IMR-90 (cell line): Measurements from ENCODE around the gene ANKRD27. TPM values are rescaled to one million over a fixed set of nuclear protein-coding genes. Genes with fewer than 3 reads are reported as not detected.

ENCODE experiments used
- ATAC-seq: fragments of 200-7000 bp; cut with Tn5 transposase; 2 replicates; pipeline ENCODE4 v1.9.1; 2020; ENCODE audit warnings: low read depth, mild to moderate bottlenecking, moderate library complexity
- BruUV-seq: library from RNA; stranded (reverse); fragments of 400-500 nt; replicated peaks from 2 replicates; lab custom pipeline; 2021; lab: Mats Ljungman, UMichigan
- CTCF ChIA-PET: fragments of 300-600 bp; formaldehyde crosslinking; extraction: SDS; loops from one replicate; lab custom pipeline; 2021; ENCODE audit warnings: antibody characterized with exemption; lab: Yijun Ruan, JAX
- POLR2A ChIA-PET: fragments of 300-600 bp; sonication (Branson Sonifier 250); formaldehyde crosslinking; loops from one replicate; lab custom pipeline; 2022; ENCODE audit warnings: antibody characterized with exemption; ENCODE audit not compliant: unreplicated experiment; lab: Charles Lee
- DNase-seq: peaks from one replicate; pipeline ENCODE4 v3.0.0; 2013
- H2AFZ ChIP-seq: replicated peaks from 2 replicates; pipeline ENCODE3; 2013; ENCODE audit warnings: low read length, mild to moderate bottlenecking; ENCODE audit not compliant: poor library complexity
- H2AK5ac ChIP-seq: 2 replicates; pipeline ENCODE4 v1.6.1; 2013; ENCODE audit warnings: low read depth, low read length, inconsistent platforms
- H2AK9ac ChIP-seq: replicated peaks from 2 replicates; pipeline ENCODE3; 2013; ENCODE audit warnings: mild to moderate bottlenecking, low read depth, low read length, moderate library complexity; ENCODE audit not compliant: poor library complexity
- H2BK120ac ChIP-seq: 2 replicates; pipeline ENCODE4 v1.6.1; 2013; ENCODE audit warnings: low read depth, low read length, inconsistent platforms
- H2BK15ac ChIP-seq: 3 replicates; pipeline ENCODE4 v1.6.1; 2013; ENCODE audit warnings: low read depth, low read length, inconsistent platforms
- H2BK20ac ChIP-seq: 2 replicates; pipeline ENCODE4 v1.6.1; 2013; ENCODE audit warnings: low read depth, mild to moderate bottlenecking, inconsistent platforms, low read length, moderate library complexity
- H2BK5ac ChIP-seq: 2 replicates; pipeline ENCODE4 v1.6.1; 2013; ENCODE audit warnings: mild to moderate bottlenecking, low read depth, low read length, inconsistent platforms; ENCODE audit not compliant: poor library complexity, severe bottlenecking
- H3K14ac ChIP-seq: replicated peaks from 2 replicates; pipeline ENCODE4 v1.6.1; 2013; ENCODE audit warnings: low read depth, low read length, inconsistent platforms
- H3K18ac ChIP-seq: 2 replicates; pipeline ENCODE4 v1.6.1; 2013; ENCODE audit warnings: low read depth, low read length, control low read depth
- H3K23ac ChIP-seq: 2 replicates; pipeline ENCODE4 v1.6.1; 2013; ENCODE audit warnings: low read depth, low read length, inconsistent platforms
- H3K27ac ChIP-seq: 2 replicates; pipeline ENCODE4 v1.5.1; 2013; ENCODE audit warnings: mild to moderate bottlenecking, control low read depth, low read length; ENCODE audit not compliant: insufficient read depth
- H3K27me3 ChIP-seq: 2 replicates; pipeline ENCODE4 v1.6.1; 2013; ENCODE audit warnings: low read length; ENCODE audit not compliant: control insufficient read depth, insufficient read depth
- H3K36me3 ChIP-seq: 2 replicates; pipeline ENCODE4 v1.6.1; 2013; ENCODE audit warnings: low read length, mixed read lengths; ENCODE audit not compliant: control insufficient read depth, insufficient read depth
- H3K4ac ChIP-seq: 2 replicates; pipeline ENCODE4 v1.6.1; 2013; ENCODE audit warnings: low read depth, low read length, inconsistent platforms
- H3K4me1 ChIP-seq: 2 replicates; pipeline ENCODE4 v1.6.1; 2013; ENCODE audit warnings: low read length, mixed read lengths; ENCODE audit not compliant: control insufficient read depth, insufficient read depth
- H3K4me2 ChIP-seq: 2 replicates; pipeline ENCODE4 v1.6.1; 2013; ENCODE audit warnings: low read depth, mild to moderate bottlenecking, control low read depth, low read length, moderate library complexity
- H3K4me3 ChIP-seq: 2 replicates; pipeline ENCODE4 v1.5.1; 2013; ENCODE audit warnings: low read depth, mild to moderate bottlenecking, control low read depth, low read length, moderate library complexity; ENCODE audit not compliant: insufficient read depth
- H3K56ac ChIP-seq: 2 replicates; pipeline ENCODE4 v1.6.1; 2013; ENCODE audit warnings: low read length, inconsistent platforms; ENCODE audit not compliant: insufficient read depth; ENCODE audit errors: extremely low read depth
- H3K79me1 ChIP-seq, 2 experiments: 2 replicates each; pipeline ENCODE4 v1.6.1; 2013; ENCODE audit warnings: low read length in 2 of 2, inconsistent platforms in 1 of 2, low read depth in 1 of 2
- H3K9ac ChIP-seq: 2 replicates; pipeline ENCODE4 v1.6.1; 2013; ENCODE audit warnings: low read depth, low read length, control low read depth
- H3K9me1 ChIP-seq: 2 replicates; pipeline ENCODE4 v1.6.1; 2013; ENCODE audit warnings: low read length, inconsistent platforms; ENCODE audit not compliant: insufficient read depth
- H3K9me3 ChIP-seq: 2 replicates; pipeline ENCODE4 v1.6.1; 2013; ENCODE audit warnings: low read length; ENCODE audit not compliant: control insufficient read depth, insufficient read depth
- H4K20me1 ChIP-seq: 2 replicates; pipeline ENCODE4 v1.6.1; 2013; ENCODE audit warnings: low read length, inconsistent platforms; ENCODE audit not compliant: insufficient read depth
- H4K5ac ChIP-seq: 2 replicates; pipeline ENCODE4 v1.6.1; 2013; ENCODE audit warnings: mild to moderate bottlenecking, low read depth, low read length, control low read depth
- H4K8ac ChIP-seq, 2 experiments: 2 replicates each; pipeline ENCODE4 v1.6.1; 2013; ENCODE audit warnings: low read depth in 2 of 2, low read length in 2 of 2, control low read depth in 1 of 2, inconsistent platforms in 1 of 2
- H4K91ac ChIP-seq: 2 replicates; pipeline ENCODE4 v1.6.1; 2013; ENCODE audit warnings: low read depth, low read length, inconsistent platforms; ENCODE audit not compliant: insufficient read depth
- RAD21 ChIP-seq: IDR thresholded peaks from 2 replicates; pipeline ENCODE4 v1.6.1; 2012; ENCODE audit warnings: low read length, improper control_type of control experiment
- WGBS, 2 experiments: methylation state at CpG; one replicate each; pipeline versions ENCODE4 v1.1.5 to v1.1.7; 2013; ENCODE audit warnings: missing lambda C conversion rate in 2 of 2; ENCODE audit not compliant: insufficient read length in 1 of 2; ENCODE audit errors: extremely low coverage in 2 of 2; 5-methylcytosine and 5-hydroxymethylcytosine counted together
- dilution Hi-C: fragments of 300-500 bp; cut with HindIII; formaldehyde crosslinking; loops from one replicate; pipeline ENCODE4 v1.14.3; 2018; ENCODE audit warnings: low sequenced_read_pairs; ENCODE audit not compliant: unreplicated experiment
- in situ Hi-C: fragments of 300-500 bp; cut with MboI; formaldehyde crosslinking; loops from 3 replicates; pipeline ENCODE4 v1.14.3; 2019; ENCODE audit warnings: low sequenced_read_pairs, inconsistent platforms, mixed read lengths
- intact Hi-C: fragments of 100-400 bp; cut with micrococcal nuclease; formaldehyde crosslinking; loops from 2 replicates; pipeline ENCODE4 v1.10.0; 2022
- polyA plus RNA-seq, 3 experiments: library from polyadenylated mRNA; depleted of rRNA; stranded (reverse); fragments of >200 nt; gene quantifications; 2 replicates each; pipeline ENCODE4 v1.2.3, GENCODE V29; 2012; ENCODE audit warnings: low replicate concordance in 1 of 3
- total RNA-seq: library from RNA; depleted of rRNA; stranded (reverse); fragments of >200 nt; gene quantifications from 2 replicates; pipeline ENCODE4 v1.2.3, GENCODE V29; 2012

Gene ANKRD27
- total and polyA plus RNA-seq, 2 of the 4 experiments (the other 2 are of a cell fraction) = 16.7 to 35.0 TPM

- no peak for TF ChIP-seq RAD21
- Histone ChIP-seq H2BK20ac (no peak overlapping the region), H3K23ac (no peak overlapping the region), H4K91ac (no peak overlapping the region), H3K4me3 (no peak overlapping the region), H3K27ac (no peak overlapping the region), H3K4ac (no peak overlapping the region), H3K9me1 (no peaks in the 10 kb centered on the region), H2AFZ (no peak overlapping the region), H2AK9ac (no peak overlapping the region), H3K4me1 (peaks cover 2% of the 10 kb centered on the region; the same call in 1 of the 2 replicates), H3K18ac (no peak overlapping the region), H3K27me3 (peaks cover 20% of the 10 kb centered on the region), H3K14ac (no peak overlapping the region), H2BK5ac (no peak overlapping the region), H3K9me3 (no peaks in the 10 kb centered on the region), H4K5ac (no peak overlapping the region), H3K36me3 (no peaks in the 10 kb centered on the region), H4K20me1 (no peaks in the 10 kb centered on the region), H3K4me2 (no peak overlapping the region), H2BK120ac (no peak overlapping the region), H4K8ac (no peak overlapping the region), H2AK5ac (no peak overlapping the region), H2BK15ac (no peak overlapping the region), H3K56ac (no peak overlapping the region), H3K79me1 (no peaks in the 10 kb centered on the region), H3K9ac (no peak overlapping the region)
- intact Hi-C loops (no loop called here), dilution Hi-C loops (no loop called here), in situ Hi-C loops (no loop called here)
- no TSS peak for BruUV-seq
- POLR2A ChIA-PET = no interaction called here
- no CpG with 5 or more reads among the region's 4 CpGs for WGBS, 2 experiments
- DNase-seq (no peak), ATAC-seq (no peak)
- CTCF ChIA-PET = no interaction called here
Measured at GRCh38 chr19:32682317-32682716, 7.3 kb upstream of the ANKRD27 start.
